Neural cell (in vitro differentiated cells): ENCODE data around the gene OR4E1.

Experiments used
- CTCF ChIP-seq: fragments of 450-650 bp; IDR thresholded peaks from 2 replicates; pipeline ENCODE4 v1.5.1; 2014; ENCODE audit warnings: antibody characterized with exemption, mild to moderate bottlenecking, moderate library complexity; ENCODE audit not compliant: poor library complexity, severe bottlenecking
- EP300 ChIP-seq: fragments of 450-650 bp; conservative IDR thresholded peaks from 2 replicates; pipeline ENCODE4 v1.6.1; 2014; ENCODE audit warnings: antibody characterized with exemption, mild to moderate bottlenecking, moderate library complexity; ENCODE audit not compliant: poor library complexity, severe bottlenecking
- EZH2 ChIP-seq: fragments of 200-600, 300-800 bp; shearing (Covaris generic), sonication (generic); IDR thresholded peaks from 2 replicates; pipeline ENCODE4 v1.6.1; 2014; ENCODE audit warnings: antibody characterized with exemption, low read length, borderline replicate concordance, mild to moderate bottlenecking; ENCODE audit not compliant: insufficient read depth, poor library complexity, severe bottlenecking
- POLR2AphosphoS5 ChIP-seq: IDR thresholded peaks from 2 replicates; pipeline ENCODE4 v1.6.1; 2012
- SMC3 ChIP-seq: fragments of 450-650 bp; conservative IDR thresholded peaks from 2 replicates; pipeline ENCODE4 v1.6.1; 2014; ENCODE audit warnings: antibody characterized with exemption, mild to moderate bottlenecking, moderate library complexity; ENCODE audit not compliant: poor library complexity

DNA sequence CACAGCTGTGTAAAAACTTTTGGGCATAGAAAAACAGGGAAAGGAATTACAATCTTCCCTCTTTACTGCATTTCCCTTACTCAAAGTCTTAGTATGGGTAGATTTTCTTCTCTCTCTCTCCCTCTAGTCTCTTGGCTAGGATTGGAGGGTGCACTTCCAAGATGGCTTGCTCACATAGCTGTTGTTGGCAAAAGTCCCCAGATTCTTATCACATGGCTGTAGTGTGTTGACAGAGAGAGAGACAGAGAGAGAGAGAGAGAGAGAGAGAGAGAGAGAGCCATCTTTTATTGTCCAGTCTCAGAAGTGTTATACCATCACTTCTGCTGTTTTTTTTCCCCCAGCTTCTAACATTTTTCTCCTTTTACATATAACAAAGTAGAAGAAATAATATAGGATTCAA is 26.2 kb downstream of the OR4E1 start:
- TF ChIP-seq EP300 (no peak), CTCF (no peak), EZH2 (no peak), POLR2AphosphoS5 (no peak), SMC3 (no peak)
